Endodermal cell (in vitro differentiated cells): Measurements from ENCODE around the gene SEPSECS. TPM values are rescaled to one million over a fixed set of nuclear protein-coding genes. Genes with fewer than 3 reads are reported as not detected.

Experiments
- DNase-seq: peaks from one replicate; pipeline ENCODE4 v3.0.0-alpha.2; 2017
- H3K27ac ChIP-seq: 2 replicates; pipeline ENCODE4 v1.5.1; 2013; ENCODE audit warnings: mild to moderate bottlenecking, low read depth, low read length, moderate library complexity
- H3K27me3 ChIP-seq: 2 replicates; pipeline ENCODE4 v1.6.1; 2013; ENCODE audit warnings: mild to moderate bottlenecking, low read length, moderate library complexity; ENCODE audit not compliant: insufficient read depth, control insufficient read depth, poor library complexity, severe bottlenecking
- H3K36me3 ChIP-seq: 2 replicates; pipeline ENCODE4 v1.7.0; 2013; ENCODE audit warnings: mild to moderate bottlenecking, low read length, moderate library complexity; ENCODE audit not compliant: control insufficient read depth, insufficient read depth
- H3K4me1 ChIP-seq: one replicate; pipeline ENCODE4 v1.7.0; 2013; ENCODE audit warnings: low read length; ENCODE audit not compliant: control insufficient read depth, insufficient read depth
- H3K4me3 ChIP-seq: 2 replicates; pipeline ENCODE4 v1.5.1; 2013; ENCODE audit warnings: mild to moderate bottlenecking, low read length, moderate library complexity
- H3K9ac ChIP-seq: 2 replicates; pipeline ENCODE4 v1.6.1; 2013; ENCODE audit warnings: mild to moderate bottlenecking, low read length, moderate library complexity; ENCODE audit not compliant: poor library complexity, severe bottlenecking; ENCODE audit errors: extremely low read depth
- H3K9me3 ChIP-seq: 2 replicates; pipeline ENCODE4 v1.6.1; 2013; ENCODE audit warnings: mild to moderate bottlenecking, low read length, moderate library complexity; ENCODE audit not compliant: control insufficient read depth
- H3K27ac Mint-ChIP-seq: 2 replicates; pipeline ENCODE4 v1.8.0; 2020; ENCODE audit warnings: mixed read lengths
- H3K27me3 Mint-ChIP-seq: 2 replicates; pipeline ENCODE4 v1.8.0; 2021; ENCODE audit warnings: mild to moderate bottlenecking, mixed read lengths; ENCODE audit not compliant: insufficient read depth
- H3K36me3 Mint-ChIP-seq: 2 replicates; pipeline ENCODE4 v1.8.0; 2020; ENCODE audit warnings: low read depth, mixed read lengths
- H3K4me1 Mint-ChIP-seq: 2 replicates; pipeline ENCODE4 v1.8.0; 2020; ENCODE audit warnings: mixed read lengths
- H3K4me3 Mint-ChIP-seq: 2 replicates; pipeline ENCODE4 v1.8.0; 2020; ENCODE audit warnings: mild to moderate bottlenecking, moderate library complexity, mixed read lengths
- H3K9me3 Mint-ChIP-seq: 2 replicates; pipeline ENCODE4 v1.8.0; 2020; ENCODE audit warnings: mild to moderate bottlenecking, mixed read lengths
- CTCF ChIP-seq: fragments of 200-600 bp; sonication (generic); conservative IDR thresholded peaks from 2 replicates; pipeline ENCODE4 v1.5.0; 2021; ENCODE audit warnings: antibody characterized with exemption, mild to moderate bottlenecking
- WGBS, 2 experiments: methylation state at CpG; one replicate each; pipeline versions ENCODE4 v1.1.5 to v1.1.7; 2013; ENCODE audit warnings: missing lambda C conversion rate in 2 of 2, mixed read lengths in 1 of 2; ENCODE audit not compliant: insufficient coverage in 1 of 2, insufficient read length in 1 of 2; 5-methylcytosine and 5-hydroxymethylcytosine counted together
- total RNA-seq, 2 donors: library from RNA; stranded (reverse); fragmentation: NEBNext Ultra II Directional in 1 of 2; extraction: Animal tissue kit (Norgen Biotek cat#: 25700) in 1 of 2; gene quantifications; 2 replicates in 1 of 2; 3 replicates in 1 of 2; pipeline ENCODE4 v1.2.1, GENCODE V29; 2021

SEPSECS gene
- total RNA-seq, 2 donors from 2014 or later, result 5.9 to 12.6 TPM

GRCh38 chr4:25129917-25130316 lies 30.3 kb downstream of the SEPSECS start:
- Histone ChIP-seq H3K9me3 (peaks cover 3% of the 10 kb centered on the region), H3K9ac (no peak overlapping the region), H3K4me3 (no peak overlapping the region), H3K4me1 (peaks cover 22% of the 10 kb centered on the region), H3K36me3 (no peaks in the 10 kb centered on the region), H3K27ac (no peak overlapping the region), H3K27me3 (no peaks in the 10 kb centered on the region)
- 79% methylated on average over 1 of the region's 1 CpG; no CpG with 5 or more reads in 1 of the 2 experiments for whole genome bisulfite sequencing, 2 experiments
- H3K36me3 Mint-ChIP-seq, result peaks cover 5% of the 10 kb centered on the region
- H3K4me1 Mint-ChIP-seq, result peaks cover 40% of the 10 kb centered on the region
- DNase-seq, result no peak
- TF ChIP-seq CTCF, result no peak
- peaks cover 3% of the 10 kb centered on the region for H3K9me3 Mint-ChIP-seq
- H3K27ac Mint-ChIP-seq, result no peak overlapping the region
- H3K27me3 Mint-ChIP-seq, result no peaks in the 10 kb centered on the region
- no peak overlapping the region for H3K4me3 Mint-ChIP-seq

- no peak overlapping the region for H3K4me3 Mint-ChIP-seq
- H3K9ac ChIP-seq, result no peak overlapping the region
- no peaks in the 10 kb centered on the region for H3K9me3 Mint-ChIP-seq
- no peak for DNase-seq
- no peaks in the 10 kb centered on the region for H3K9me3 ChIP-seq
- no peaks in the 10 kb centered on the region for H3K36me3 ChIP-seq
- H3K4me1 ChIP-seq, result peaks cover 22% of the 10 kb centered on the region
- peaks cover 40% of the 10 kb centered on the region for H3K4me1 Mint-ChIP-seq
- H3K36me3 Mint-ChIP-seq, result peaks cover 4% of the 10 kb centered on the region
- H3K27ac ChIP-seq, result no peak overlapping the region
- no peaks in the 10 kb centered on the region for H3K27me3 ChIP-seq
- peak overlapping the region; percentile 1 for H3K27ac Mint-ChIP-seq
- no peaks in the 10 kb centered on the region for H3K27me3 Mint-ChIP-seq
- H3K4me3 ChIP-seq, result no peak overlapping the region
- no peak for TF ChIP-seq CTCF
Measured at GRCh38 chr4:25128671-25129070, 31.6 kb downstream of the SEPSECS start.

GRCh38 chr4:25123236-25123635 lies 37.0 kb downstream of the SEPSECS start:
- peaks cover 5% of the 10 kb centered on the region for H3K4me1 Mint-ChIP-seq
- no peaks in the 10 kb centered on the region for H3K27me3 Mint-ChIP-seq
- TF ChIP-seq CTCF, result no peak
- 89 to 94% methylated on average over 2 to 3 of the region's 3 CpGs for WGBS, 2 experiments
- Histone ChIP-seq H3K36me3 (no peaks in the 10 kb centered on the region), H3K9ac (no peak overlapping the region), H3K4me3 (no peak overlapping the region), H3K4me1 (no peaks in the 10 kb centered on the region), H3K27ac (no peak overlapping the region), H3K27me3 (no peaks in the 10 kb centered on the region), H3K9me3 (no peaks in the 10 kb centered on the region)
- no peak overlapping the region for H3K27ac Mint-ChIP-seq
- no peak for DNase-seq
- no peak overlapping the region for H3K4me3 Mint-ChIP-seq
- H3K36me3 Mint-ChIP-seq, result peaks cover 4% of the 10 kb centered on the region
- H3K9me3 Mint-ChIP-seq, result no peaks in the 10 kb centered on the region
